ENCODE measurements around the gene LMTK2. TPM values are rescaled to one million over a fixed set of nuclear protein-coding genes. Genes with fewer than 3 reads are reported as not detected.
A peak's percentile ranks its signal among the peaks of the same experiment; 100 is the strongest.

The LMTK2 gene
- total RNA-seq, 1 donor from 2014 or later, result 32.5 TPM

DNA sequence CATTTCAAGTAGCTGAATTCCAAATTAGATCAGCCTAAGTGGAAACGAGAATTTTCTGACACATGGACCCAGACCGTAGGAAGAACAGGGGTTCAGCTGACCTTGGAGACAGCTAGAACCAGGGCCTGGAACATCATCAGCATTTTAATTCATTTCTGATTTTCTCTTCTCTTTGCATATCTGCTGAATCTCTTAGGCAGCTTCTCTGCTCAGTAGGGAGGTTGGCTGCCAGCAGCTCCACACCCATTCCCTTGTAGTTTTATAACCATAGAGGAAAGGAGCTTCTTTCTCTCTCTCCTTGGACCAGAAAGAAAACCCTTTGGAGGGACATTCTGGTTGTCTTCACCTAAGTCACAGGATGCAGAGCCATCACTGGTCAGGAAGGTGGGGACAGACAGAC lies 36.0 kb downstream of the LMTK2 start:
- no peaks in the 10 kb centered on the region for H3K4me1 Mint-ChIP-seq (ENCODE audit: unreplicated experiment)
- H3K27me3 Mint-ChIP-seq (ENCODE audit: unreplicated experiment), result peaks cover 2% of the 10 kb centered on the region
- TF ChIP-seq, protein P1, sequence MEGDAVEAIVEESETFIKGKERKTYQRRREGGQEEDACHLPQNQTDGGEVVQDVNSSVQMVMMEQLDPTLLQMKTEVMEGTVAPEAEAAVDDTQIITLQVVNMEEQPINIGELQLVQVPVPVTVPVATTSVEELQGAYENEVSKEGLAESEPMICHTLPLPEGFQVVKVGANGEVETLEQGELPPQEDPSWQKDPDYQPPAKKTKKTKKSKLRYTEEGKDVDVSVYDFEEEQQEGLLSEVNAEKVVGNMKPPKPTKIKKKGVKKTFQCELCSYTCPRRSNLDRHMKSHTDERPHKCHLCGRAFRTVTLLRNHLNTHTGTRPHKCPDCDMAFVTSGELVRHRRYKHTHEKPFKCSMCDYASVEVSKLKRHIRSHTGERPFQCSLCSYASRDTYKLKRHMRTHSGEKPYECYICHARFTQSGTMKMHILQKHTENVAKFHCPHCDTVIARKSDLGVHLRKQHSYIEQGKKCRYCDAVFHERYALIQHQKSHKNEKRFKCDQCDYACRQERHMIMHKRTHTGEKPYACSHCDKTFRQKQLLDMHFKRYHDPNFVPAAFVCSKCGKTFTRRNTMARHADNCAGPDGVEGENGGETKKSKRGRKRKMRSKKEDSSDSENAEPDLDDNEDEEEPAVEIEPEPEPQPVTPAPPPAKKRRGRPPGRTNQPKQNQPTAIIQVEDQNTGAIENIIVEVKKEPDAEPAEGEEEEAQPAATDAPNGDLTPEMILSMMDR (IDR thresholded peaks at IDR 0.05; ENCODE audit: unreplicated experiment), result no peak
- H3K27ac Mint-ChIP-seq (ENCODE audit: unreplicated experiment), result no peak overlapping the region
- no peak overlapping the region for H3K4me3 Mint-ChIP-seq (ENCODE audit: unreplicated experiment)
- peaks cover 41% of the 10 kb centered on the region for H3K36me3 Mint-ChIP-seq (ENCODE audit: low read depth, unreplicated experiment)
- no peak for DNase-seq (ENCODE audit: low spot score)
- H3K9me3 Mint-ChIP-seq (ENCODE audit: unreplicated experiment), result no peaks in the 10 kb centered on the region

DNA sequence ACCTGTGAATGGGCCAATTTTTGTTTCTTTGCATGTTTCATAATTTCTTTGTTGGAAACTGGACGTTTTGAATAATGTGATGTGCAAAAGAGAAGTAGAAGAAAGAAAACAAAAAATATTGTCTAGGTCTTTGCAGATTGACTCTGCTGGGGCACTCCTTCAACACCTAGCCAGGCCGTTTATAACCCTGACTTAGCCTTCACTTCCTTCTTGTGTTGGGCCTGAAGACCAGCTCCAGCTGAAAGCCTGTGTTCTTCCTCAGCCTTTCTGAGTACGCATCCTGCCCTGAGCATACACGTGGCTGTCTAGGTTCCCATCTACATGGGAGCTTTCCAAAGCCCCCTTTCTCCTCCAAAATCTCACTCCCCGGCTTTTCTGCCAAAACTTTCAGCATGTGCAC lies 41.9 kb downstream of the LMTK2 start:
- Mint-ChIP-seq H3K4me3 (ENCODE audit: unreplicated experiment) (peak overlapping the region; percentile 68), H3K9me3 (ENCODE audit: unreplicated experiment) (no peaks in the 10 kb centered on the region), H3K27me3 (ENCODE audit: unreplicated experiment) (no peaks in the 10 kb centered on the region), H3K4me1 (ENCODE audit: unreplicated experiment) (no peaks in the 10 kb centered on the region), H3K27ac (ENCODE audit: unreplicated experiment) (no peak overlapping the region), H3K36me3 (ENCODE audit: low read depth, unreplicated experiment) (peaks cover 50% of the 10 kb centered on the region)
- no peak for DNase-seq (ENCODE audit: low spot score)
- TF ChIP-seq, protein P1 (IDR thresholded peaks at IDR 0.05; ENCODE audit: unreplicated experiment), result no peak

DNA sequence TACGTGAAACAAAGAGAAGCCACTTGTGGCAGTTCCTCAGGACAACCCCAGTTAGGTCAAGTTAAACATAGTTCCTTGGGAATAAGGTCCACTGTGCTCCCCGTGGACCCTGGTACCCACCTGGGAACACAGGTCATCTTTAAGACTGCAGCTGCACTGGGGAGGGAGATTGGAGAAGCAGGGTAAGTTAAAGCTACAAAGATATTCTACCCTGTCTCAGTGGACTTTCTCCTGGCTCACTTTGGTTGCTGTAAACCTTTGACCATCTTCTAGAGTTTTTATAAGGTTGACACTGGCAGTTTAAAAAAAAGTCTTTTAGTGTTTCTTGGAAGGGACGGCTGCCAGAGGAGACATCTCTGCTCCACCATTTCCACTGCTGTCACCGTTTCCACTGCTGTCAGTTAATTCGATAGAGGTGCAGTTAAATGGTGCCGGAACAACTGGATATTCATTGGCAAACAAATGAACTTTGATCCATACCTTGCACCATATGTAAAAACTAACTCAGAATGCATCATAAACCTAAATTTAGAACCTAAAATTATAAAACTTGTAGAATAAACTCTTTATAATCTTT lies 42.5 kb downstream of the LMTK2 start:
- TF ChIP-seq, protein P1 (IDR thresholded peaks at IDR 0.05; ENCODE audit: unreplicated experiment), result no peak
- Mint-ChIP-seq H3K27me3 (ENCODE audit: unreplicated experiment) (no peaks in the 10 kb centered on the region), H3K4me3 (ENCODE audit: unreplicated experiment) (peak overlapping the region; percentile 68), H3K4me1 (ENCODE audit: unreplicated experiment) (no peaks in the 10 kb centered on the region), H3K36me3 (ENCODE audit: low read depth, unreplicated experiment) (peaks cover 52% of the 10 kb centered on the region), H3K27ac (ENCODE audit: unreplicated experiment) (no peak overlapping the region), H3K9me3 (ENCODE audit: unreplicated experiment) (no peaks in the 10 kb centered on the region)
- no peak for DNase-seq (ENCODE audit: low spot score)

DNA sequence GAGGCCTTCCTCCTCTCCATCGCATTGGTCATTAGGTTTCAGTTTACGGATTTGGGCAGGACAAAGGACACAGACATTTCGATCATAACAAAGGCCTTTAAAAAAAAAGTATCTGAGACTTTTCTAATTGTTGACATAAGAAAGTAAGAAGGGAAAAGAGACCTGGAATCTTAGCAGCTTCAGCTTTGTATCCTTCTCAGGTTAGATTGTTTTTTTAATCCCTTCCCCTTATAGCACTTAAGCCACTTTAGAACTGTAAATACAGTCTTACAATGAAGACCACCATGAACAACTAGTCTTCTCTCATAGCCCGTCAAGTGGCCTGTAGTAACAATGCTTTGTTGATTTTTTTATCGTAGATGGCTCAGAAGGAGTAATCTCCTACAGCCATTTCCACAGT lies 45.2 kb downstream of the LMTK2 start:
- no peaks in the 10 kb centered on the region for H3K9me3 Mint-ChIP-seq (ENCODE audit: unreplicated experiment)
- no peak for DNase-seq (ENCODE audit: low spot score)
- no peak overlapping the region for H3K4me3 Mint-ChIP-seq (ENCODE audit: unreplicated experiment)
- peaks cover 54% of the 10 kb centered on the region for H3K36me3 Mint-ChIP-seq (ENCODE audit: low read depth, unreplicated experiment)
- no peak overlapping the region for H3K27ac Mint-ChIP-seq (ENCODE audit: unreplicated experiment)
- H3K27me3 Mint-ChIP-seq (ENCODE audit: unreplicated experiment), result no peaks in the 10 kb centered on the region
- H3K4me1 Mint-ChIP-seq (ENCODE audit: unreplicated experiment), result no peaks in the 10 kb centered on the region
- TF ChIP-seq, protein P1 (IDR thresholded peaks at IDR 0.05; ENCODE audit: unreplicated experiment), result no peak

DNA sequence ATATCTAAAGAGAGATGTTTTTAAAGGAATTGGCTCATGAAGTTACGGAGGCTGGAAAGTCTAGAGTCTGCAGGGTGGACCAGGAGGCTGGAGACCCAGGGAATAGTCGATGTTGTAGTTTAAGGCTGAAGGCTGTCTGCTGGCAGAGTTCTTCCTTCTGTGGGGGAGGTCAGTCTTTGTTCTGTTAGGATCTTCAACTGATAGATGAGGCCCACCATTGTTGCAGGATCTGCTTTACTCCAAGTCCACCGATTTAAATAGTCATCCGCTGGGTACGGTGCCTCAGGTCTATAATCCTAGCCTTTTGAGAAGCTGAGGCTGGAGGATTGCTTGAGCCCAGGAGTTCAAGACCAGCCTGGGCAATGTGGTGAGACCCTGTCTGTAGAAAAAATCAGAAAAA lies 50.0 kb downstream of the LMTK2 start:
- Mint-ChIP-seq H3K27ac (ENCODE audit: unreplicated experiment) (no peak overlapping the region), H3K27me3 (ENCODE audit: unreplicated experiment) (no peaks in the 10 kb centered on the region), H3K36me3 (ENCODE audit: low read depth, unreplicated experiment) (peaks cover 41% of the 10 kb centered on the region), H3K4me3 (ENCODE audit: unreplicated experiment) (no peak overlapping the region), H3K4me1 (ENCODE audit: unreplicated experiment) (no peaks in the 10 kb centered on the region), H3K9me3 (ENCODE audit: unreplicated experiment) (no peaks in the 10 kb centered on the region)
- TF ChIP-seq, protein P1 (IDR thresholded peaks at IDR 0.05; ENCODE audit: unreplicated experiment), result no peak
- DNase-seq (ENCODE audit: low spot score), result no peak
